Activated naive CD4-positive, alpha-beta T cell treated with Interleukin-2 at 50 U/mL for 16 hours (primary cell): ENCODE measurements around the gene SNN.

Experiments
- DNase-seq: peaks from one replicate; pipeline ENCODE4 v3.0.0-alpha.2; 2020

The SNN gene

GRCh38 chr16:11681556-11681955, 13.3 kb downstream of the SNN start:
- DNase-seq = no peak

GRCh38 chr16:11681976-11682654, 13.9 kb downstream of the SNN start:
- no peak for DNase-seq

GRCh38 chr16:11682655-11683096, 14.4 kb downstream of the SNN start:
- no peak for DNase-seq

GRCh38 chr16:11683145-11683544, 14.9 kb downstream of the SNN start:
- no peak for DNase-seq

GRCh38 chr16:11684231-11685025, 16.2 kb downstream of the SNN start:
- no peak for DNase-seq

GRCh38 chr16:11685844-11686618, 17.8 kb downstream of the SNN start:
- no peak for DNase-seq

GRCh38 chr16:11686713-11687380, 18.6 kb downstream of the SNN start:
- DNase-seq = no peak

- no peak for DNase-seq
These were observed 19.6 kb downstream of the SNN start for GRCh38 chr16:11687601-11688519.

- no peak for DNase-seq
These were observed 20.2 kb downstream of the SNN start for GRCh38 chr16:11688520-11688886.

GRCh38 chr16:11689031-11689840, 21.0 kb downstream of the SNN start:
- no peak for DNase-seq

GRCh38 chr16:11691235-11691634, 23.0 kb downstream of the SNN start:
- no peak for DNase-seq

- no peak for DNase-seq
These were observed 23.5 kb downstream of the SNN start for GRCh38 chr16:11691771-11692170.

- no peak for DNase-seq
These were observed 23.9 kb downstream of the SNN start for GRCh38 chr16:11692171-11692570.

GRCh38 chr16:11692651-11693050, 24.4 kb downstream of the SNN start:
- DNase-seq = no peak

GRCh38 chr16:11696266-11697012, 28.2 kb downstream of the SNN start:
- no peak for DNase-seq

GRCh38 chr16:11697319-11697718, 29.1 kb downstream of the SNN start:
- no peak for DNase-seq

GRCh38 chr16:11698271-11698689, 30.0 kb downstream of the SNN start:
- DNase-seq = peak; percentile 20

- DNase-seq = no peak
These were observed 31.1 kb downstream of the SNN start for GRCh38 chr16:11699234-11699894.

GRCh38 chr16:11700264-11701029, 32.2 kb downstream of the SNN start:
- DNase-seq = no peak
